NCI-H1048 (cell line): ENCODE data around the gene GPR85.
"Not testable (repeated sequence)": the region's sequence is repeated elsewhere in the genome, so short reads cannot be mapped to it uniquely, and the experiment has no call there.

Experiments used
- DNase-seq: peaks from one replicate; lab custom pipeline; 2025; lab: John Stamatoyannopoulos, UW

Gene GPR85, protein sequence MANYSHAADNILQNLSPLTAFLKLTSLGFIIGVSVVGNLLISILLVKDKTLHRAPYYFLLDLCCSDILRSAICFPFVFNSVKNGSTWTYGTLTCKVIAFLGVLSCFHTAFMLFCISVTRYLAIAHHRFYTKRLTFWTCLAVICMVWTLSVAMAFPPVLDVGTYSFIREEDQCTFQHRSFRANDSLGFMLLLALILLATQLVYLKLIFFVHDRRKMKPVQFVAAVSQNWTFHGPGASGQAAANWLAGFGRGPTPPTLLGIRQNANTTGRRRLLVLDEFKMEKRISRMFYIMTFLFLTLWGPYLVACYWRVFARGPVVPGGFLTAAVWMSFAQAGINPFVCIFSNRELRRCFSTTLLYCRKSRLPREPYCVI

DNA sequence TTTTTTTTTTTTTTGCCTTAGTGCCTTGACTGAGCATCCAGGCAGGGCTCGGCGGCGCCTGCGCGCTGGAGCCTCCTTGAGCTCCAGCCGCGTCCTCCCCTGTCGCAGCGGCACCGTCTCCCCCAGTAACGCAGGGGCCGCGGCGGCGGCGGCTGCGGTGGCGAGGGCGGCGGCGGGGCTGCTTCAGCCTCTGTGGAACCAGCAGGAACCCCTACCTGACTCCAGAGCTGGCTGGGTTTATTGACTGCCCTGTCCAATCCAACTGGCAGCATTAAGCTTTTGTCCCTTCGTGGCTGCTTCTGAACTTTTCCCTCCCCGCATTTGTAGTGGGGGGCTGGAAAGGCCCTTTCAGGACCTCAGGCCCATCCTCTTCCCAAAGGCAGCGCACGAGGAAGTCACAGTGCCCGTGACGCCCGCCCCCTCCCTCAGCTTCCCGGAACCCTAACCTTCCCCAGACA is at the start of gene GPR85:
GPR85 (minus strand) TSS at position 397 of the 458 bp plus-strand sequence. CDS start 2,106 bp downstream, outside the sequence.
- DNase-seq = peak; percentile 45

DNA sequence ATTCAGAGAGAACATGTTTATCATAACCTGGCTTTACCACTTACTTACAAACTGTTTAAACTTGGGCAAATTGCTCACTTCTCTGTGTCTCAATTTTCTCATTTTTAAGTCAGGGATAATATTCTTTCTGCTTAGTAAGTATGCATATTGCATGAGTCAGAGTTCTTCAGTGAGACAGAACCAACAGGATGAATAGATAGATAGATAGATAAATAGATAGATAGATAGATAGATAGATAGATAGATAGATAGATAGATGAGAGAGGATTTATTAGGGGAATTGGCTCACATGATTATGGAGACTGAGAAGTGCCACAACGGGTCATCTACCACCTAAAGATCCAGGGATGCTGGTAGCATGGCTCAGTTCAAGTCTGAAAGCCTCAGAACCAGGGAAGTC is 47.4 kb upstream of the GPR85 start:
- DNase-seq = no peak

DNA sequence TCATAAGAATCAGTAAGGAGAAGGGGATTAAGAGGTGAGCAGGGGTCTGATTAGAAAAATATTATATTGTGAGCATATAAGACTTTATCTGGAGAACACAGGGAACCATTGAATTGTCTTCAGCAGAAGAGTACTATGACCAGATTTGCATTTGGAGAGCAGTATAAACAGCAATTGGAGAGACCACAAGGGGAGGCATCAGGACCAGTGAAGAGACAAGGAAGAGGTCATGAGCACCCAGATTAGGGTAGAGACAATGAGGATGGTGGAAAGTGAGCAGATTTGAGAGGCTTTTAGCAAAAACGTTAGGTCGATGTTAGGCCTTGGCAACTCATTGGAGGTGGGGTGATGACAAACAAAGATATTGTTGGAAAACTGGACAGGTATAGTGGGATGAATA is 44.7 kb upstream of the GPR85 start:
- no peak for DNase-seq

DNA sequence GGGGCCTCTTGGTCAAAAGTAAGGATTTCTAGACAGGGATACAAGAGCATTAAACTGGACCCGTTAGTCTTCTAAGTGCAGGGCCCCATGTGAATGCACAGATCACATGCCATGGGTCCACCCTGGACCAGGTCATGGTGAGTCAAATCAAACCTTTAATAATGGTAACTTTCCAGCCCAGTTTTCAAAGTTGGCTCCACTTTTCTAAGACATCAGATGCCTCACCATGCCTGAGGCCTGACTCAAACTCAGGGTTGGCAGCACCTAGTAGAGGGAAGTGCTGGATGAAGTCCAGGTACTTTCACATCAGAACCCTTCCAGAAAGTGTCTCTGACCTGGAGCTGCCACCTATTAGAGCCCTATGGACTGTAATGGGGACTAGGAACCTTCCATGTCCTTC is 41.4 kb upstream of the GPR85 start:
- DNase-seq = no peak

DNA sequence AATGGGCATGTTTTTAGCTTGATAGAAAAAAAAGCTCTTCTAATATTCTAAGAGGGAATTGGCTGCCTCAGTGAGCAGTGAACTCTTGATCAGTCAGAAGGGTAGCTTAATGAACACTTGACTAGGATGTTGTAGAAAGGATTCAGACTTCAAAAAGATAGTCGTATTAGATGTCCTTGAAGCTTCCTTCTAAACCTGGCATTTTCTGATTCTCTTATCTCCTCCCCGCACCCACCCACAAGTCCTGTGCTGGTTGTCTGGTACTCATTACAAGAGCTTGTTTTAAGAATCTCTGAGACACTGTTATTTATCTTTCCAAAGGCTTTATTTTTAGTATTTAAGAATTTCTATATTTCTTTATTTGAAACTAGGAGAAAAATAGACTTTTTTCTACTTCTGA is 39.1 kb upstream of the GPR85 start:
- no peak for DNase-seq

DNA sequence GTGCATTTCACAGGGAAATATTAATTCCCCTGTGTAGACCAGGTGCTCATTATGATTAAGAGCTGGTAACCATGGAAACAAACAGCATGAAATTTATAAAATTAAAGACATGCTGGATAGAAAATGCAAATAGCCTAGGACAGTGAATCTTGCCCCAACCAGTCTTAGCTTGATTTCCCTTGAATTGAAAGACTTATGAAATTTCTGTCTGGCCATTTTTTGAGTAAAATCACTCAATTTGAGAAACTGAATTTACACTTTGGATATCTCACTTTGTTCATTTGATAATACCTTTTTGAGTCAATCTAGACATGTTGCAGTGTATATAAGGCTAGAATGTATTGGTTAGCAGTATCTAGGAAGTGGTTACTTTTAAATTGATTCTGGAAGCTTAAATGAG is 36.1 kb upstream of the GPR85 start:
- no peak for DNase-seq

DNA sequence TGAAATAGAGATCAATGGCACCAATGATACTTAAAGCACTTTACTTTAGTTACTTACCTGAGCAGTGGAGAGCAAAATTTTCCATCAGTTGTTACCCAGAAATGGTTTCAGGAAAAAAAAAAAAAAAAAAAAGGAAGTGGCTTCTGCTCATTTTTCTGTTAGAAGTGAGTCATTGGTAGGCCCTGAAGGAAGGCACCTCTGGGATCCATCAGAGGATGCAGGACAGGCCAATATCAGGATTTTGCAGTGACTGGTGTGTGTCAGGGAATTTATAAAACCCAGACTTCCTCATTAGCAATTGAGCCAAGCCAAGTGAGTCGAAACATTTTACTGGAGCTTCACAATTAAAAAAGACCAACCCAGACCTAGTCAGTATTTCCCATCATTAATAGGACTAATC is 34.0 kb upstream of the GPR85 start:
- no peak for DNase-seq

DNA sequence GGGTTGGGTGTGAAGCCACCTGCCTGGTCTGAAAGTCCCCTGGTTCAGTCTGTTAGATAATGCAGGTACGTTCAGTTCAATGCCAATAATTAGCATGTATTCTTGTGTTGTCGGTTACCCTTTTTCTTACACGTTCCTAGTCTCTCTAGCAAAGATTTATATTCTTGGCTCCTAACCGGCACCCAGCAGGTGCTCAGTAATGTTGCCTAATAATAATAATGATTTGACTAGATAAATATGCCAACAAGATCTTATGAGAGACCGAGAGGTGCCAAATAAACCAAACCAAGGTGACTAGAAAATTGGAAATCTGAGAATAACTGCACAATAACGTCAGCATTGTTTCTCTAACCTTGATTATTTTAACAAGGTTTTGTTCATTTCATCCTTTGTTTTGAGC is 32.8 kb upstream of the GPR85 start:
- no peak for DNase-seq

DNA sequence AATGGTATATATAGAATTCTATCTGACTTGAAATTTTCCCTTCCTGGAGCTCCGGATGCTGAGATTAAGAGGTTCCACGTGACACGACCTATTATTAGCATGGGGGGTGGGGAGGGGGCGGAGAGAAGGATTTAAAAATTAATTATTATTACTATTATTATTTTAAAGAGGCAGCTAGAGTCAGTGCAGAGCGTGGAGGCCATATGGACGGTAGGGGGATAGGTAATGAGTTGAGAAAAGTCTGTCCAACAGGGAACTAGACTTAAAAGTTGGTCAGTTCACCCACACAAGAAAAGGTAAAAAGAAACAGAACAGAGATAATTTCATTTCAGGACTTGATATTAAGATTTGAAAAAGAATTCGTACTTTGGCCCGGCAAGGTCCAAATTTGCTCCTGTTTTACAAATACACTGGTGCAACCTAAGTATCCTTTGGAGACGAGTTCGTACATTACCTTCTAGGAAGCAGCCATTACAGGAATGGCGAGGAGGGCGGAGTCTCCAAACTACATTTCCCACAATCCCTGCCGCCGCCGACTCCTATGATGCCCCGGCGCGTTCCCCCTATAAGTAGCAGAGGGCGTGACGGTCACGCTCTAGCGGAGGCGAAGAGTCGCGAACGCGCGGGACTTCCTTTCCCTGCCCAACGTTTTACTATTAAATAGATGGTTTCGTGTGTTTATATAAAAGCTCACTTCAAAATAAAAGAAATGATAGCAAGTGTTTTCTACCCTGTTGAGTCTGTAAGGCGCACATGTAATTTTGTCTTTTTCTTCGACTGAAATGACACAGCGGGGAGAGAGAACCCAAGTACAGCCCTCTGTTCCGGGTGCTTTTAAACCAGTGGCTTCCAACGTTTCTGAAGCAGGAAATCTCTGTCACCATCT is 31.7 kb upstream of the GPR85 start, which contains the start of gene SMIM30:
SMIM30 (minus strand) TSS at position 481 of the 886 bp plus-strand sequence. CDS start 976 bp downstream, outside the sequence.
- DNase-seq = peak; percentile 87

DNA sequence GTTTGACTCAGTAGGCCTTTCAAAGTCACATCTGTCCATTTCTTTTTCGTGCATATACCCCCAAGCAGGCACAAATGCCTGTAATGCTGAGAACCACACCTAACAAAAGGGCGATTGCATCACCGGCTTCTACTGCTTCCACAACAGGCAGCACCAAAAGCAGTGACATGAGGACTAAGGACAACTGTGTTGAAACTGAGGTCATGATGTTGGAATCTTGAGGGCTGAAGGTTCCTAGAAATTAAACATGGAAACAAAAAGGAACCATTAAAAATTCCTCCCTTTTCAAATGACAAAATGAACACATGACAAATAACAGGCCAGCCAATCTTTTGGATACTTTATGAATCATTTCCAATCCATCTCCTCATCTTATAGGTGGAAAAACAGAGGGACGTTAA is 30.7 kb upstream of the GPR85 start:
- not testable (repeated sequence) for DNase-seq

DNA sequence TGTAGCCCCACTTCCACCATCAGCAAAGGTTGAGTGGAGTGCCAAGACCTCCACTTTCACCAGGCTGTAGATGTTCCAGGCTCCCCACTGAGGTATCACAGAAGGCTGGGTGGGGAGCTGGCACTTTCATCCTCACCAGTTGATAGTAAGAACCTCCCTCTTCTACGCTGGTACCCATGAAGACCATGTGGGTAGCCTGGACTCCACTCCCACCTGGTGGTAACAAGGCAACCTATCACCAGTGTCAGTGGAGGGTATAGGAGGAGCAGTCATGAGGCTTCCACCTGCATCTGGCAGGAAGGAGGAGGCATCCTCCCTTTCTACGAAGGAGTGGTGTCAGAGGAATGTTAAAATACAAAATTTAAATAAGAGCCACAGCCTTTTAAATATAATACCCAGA is 27.3 kb upstream of the GPR85 start:
- no peak for DNase-seq

DNA sequence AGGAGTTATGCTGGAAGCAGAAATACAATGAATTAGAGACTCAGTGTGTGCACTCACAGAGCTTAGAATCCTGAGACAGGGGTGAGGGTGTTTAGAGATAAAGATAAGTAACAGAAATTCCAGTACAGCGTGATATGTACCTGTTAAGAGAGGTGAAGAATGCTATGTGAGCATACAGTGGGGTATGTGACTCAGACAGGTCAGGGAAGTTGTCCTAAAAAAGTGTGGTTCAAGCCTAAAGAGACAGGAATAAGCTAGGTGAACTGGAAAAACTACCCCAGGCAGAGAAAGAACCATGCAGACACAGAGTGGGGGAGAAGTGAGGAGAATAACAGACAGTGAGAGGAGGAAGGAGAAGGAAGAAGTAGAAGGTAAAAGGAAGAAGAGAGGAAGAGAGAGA is 23.1 kb upstream of the GPR85 start:
- DNase-seq = no peak

DNA sequence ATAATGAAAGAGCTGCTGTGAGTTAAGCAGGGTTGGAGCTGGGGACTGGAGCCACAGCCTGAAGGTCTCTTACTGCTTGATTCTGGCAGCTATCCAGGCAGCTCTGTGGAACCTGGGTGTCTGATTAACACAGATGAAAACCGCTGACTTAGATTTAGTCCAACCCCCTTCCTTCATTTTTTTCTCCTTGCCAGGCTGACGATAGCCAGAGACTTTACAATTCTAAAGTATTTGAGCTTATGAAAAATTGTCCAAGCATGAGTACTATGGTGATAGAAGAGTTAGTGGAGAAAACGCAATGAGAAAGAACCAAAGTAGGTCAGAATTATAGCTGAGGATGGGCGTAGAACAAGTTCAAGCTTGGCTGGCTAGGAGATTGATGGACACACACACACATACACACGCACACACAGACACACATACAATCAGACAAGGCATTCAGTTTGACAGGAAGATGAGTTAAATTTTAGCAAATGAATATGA is 13.5 kb upstream of the GPR85 start:
- no peak for DNase-seq

DNA sequence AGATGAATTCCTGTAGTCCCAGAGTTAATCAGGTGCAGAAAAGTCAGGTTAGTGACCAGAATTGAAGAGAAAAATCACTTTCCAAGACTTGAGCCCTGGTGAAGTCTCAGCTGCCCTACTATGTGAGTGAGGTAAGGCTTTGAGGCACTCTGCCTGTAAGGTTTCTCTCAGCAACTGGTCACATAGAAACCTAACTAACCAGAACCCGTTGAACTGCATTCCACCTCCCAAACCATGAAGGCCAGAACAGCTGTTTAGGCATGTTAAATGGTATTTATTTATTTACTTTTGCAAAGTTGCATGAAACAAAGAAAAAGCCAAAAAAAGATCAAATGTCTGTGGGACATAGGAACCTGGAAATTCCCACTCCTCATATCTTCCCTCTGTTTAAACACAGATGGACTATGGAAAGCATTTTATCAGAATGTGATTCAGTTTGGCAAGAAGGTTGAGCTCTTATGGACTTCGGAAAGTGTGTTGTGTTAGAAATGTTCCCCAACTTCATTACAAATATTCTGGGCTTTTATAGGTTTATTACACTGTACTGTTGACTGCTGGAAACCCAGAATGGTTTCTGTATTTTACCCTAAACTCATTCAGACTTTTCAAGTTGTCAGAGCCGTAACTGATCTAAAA is 12.8 kb upstream of the GPR85 start:
- DNase-seq = no peak

DNA sequence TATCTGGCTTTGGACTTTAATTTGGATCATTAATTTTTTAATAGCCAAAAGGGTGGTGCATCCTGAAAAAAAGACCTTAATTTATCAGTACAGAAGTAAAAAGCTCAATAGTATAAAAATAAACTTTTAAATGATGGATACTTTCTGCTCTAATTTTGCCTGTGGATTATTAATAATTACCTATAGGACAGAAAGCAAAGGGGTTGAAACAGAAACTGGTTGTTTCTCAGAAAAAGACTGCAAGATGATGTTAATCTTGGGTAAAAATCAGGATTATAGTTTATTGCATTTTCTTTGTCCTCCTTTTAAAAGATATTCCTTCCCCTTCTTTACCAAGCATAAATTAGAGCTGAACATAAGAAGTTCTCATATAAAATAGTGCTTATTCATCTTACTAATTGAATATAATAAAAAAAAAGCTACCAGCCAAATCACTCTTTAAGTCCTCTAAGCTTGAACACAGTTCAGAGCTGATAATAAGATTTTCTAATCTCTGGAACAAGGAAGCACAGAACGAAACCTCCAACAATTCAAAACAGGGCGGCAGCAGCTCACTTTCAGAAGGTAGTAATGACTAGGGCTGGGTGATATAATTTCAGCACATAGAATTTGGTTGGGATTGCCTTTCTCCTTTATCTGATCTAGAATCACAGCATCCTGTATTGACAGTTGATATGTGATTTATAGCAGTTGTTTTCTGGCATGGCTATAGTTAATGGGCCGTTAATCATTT is 8.1 kb upstream of the GPR85 start:
- DNase-seq = no peak

DNA sequence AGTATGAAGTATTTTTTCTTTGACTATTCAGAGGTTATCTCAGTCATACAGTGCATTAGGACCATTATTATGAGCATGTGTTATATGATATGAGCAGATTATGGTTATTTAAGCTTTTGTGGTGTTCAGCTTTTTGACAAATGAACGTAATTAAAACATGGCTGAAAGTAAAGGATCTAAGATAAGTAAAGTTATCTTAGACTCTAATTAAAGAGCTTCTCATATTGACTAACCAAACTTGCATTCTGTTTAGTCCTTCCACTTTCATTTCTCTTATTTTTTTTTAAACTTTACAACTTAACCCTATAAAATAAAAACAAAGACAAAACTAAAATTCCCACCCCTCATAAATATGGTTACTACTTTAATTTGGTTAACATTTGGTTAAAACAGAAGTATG is 6.9 kb upstream of the GPR85 start:
- no peak for DNase-seq

DNA sequence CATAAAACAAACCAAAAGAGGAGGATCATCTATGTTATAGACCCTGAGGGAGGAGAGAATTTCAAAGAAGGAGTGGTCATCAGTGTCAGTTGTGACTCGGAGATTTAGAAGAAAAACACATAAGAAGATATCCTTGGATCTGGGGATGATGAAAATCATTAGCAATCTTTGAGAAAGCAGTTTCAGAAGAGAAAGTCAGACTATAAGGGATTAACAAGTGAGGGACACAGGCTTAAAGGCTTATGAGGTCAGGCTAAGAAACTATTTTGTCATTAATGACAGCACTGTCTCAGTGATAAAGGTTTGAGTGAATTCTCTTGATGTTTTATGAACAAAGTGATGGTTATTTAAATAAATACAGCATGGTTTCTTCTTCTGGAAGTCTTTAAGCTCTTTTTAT is 6.1 kb upstream of the GPR85 start:
- no peak for DNase-seq

DNA sequence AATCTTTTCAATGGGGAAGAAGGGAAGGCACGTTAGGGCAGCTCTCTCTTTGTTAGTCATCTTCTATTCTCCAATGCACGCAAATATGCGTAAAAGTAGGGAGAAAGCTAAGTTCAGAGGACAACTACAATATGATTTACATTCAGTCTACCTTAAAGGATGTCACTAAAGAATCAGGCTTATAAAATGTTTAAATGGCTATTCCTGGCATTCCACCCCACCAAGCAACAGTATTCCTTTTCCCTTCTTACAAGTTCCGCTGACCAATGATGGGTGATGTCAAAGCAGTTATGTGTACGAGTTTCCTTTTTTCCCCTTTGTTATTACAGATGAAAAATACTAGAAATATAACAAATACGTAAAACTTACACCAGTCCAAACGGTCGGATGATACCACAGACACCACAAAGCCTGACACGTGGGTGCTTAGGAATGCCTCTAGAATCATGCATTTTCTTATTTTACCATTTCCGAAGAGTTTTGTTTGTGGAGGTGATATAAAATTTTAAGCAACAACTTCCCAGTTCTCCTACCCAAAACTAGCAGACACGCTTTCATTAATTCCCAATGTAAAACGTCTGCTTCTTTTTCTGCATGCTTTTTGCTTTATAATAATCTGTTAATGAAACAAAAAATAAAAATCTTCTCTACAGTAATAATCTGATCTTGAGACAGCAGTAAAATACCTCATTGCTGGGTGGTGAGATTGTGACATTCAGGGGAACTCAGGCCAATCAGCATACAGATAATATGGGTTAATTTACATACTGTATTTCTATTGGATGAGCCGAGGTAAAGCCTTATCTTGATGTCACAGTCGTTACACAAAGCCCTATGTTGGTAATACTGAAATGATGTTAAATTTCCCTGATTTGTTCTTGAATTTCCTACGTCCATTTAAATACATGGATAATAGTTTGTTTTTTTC is 708 bp upstream of the GPR85 start:
- DNase-seq = peak; percentile 54

DNA sequence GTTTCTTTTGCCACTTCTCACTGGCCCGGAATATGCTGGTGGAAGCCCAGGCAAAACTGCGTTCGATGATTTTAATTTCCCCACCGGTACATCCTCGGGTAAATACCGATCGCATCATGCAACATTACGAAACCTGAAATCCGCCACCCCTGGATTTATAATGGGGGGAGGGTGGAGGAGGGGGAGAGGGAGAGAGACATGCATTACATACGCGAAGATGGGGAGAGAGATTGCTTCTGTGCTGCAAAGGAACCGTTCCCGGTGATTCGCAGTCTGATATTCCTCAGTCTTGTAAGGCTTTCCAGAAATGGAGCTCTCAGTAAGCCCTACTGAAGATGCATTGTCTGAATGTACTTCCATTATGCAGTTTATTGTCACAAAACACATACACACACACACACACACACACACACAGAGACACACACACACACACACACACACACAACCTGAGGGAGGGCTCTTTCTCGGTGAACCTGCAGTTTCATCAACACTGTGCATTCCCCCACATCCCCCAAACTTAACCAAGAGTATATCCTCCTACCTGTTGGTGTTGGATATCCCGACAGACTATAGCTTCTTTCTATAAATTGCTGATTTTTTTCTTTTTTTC is 741 bp downstream of the GPR85 start:
- DNase-seq = no peak
